H9 (cell line): ENCODE results near the gene NEK7. TPM values are rescaled to one million over a fixed set of nuclear protein-coding genes. Genes with fewer than 3 reads are reported as not detected.

Experiments
- DNase-seq: peaks from one replicate; pipeline ENCODE4 v3.0.0-alpha.2; 2017
- H2AFZ ChIP-seq: one replicate; pipeline ENCODE4 v1.6.1; 2013; ENCODE audit warnings: mild to moderate bottlenecking, low read length, control low read depth, moderate library complexity
- H2AK5ac ChIP-seq: 2 replicates; pipeline ENCODE4 v1.6.1; 2013; ENCODE audit warnings: low read length, control low read depth, mixed read lengths; ENCODE audit not compliant: insufficient read length
- H2BK120ac ChIP-seq: one replicate; pipeline ENCODE4 v1.6.1; 2013; ENCODE audit warnings: low read depth, mild to moderate bottlenecking, low read length, control low read depth, inconsistent platforms; ENCODE audit not compliant: poor library complexity, severe bottlenecking
- H2BK12ac ChIP-seq: 2 replicates; pipeline ENCODE4 v1.6.1; 2013; ENCODE audit warnings: low read length, control low read depth, mixed read lengths, low read depth; ENCODE audit not compliant: insufficient read length
- H2BK15ac ChIP-seq: 2 replicates; pipeline ENCODE4 v1.6.1; 2013; ENCODE audit warnings: low read depth, low read length, control low read depth
- H2BK20ac ChIP-seq: one replicate; pipeline ENCODE4 v1.6.1; 2013; ENCODE audit warnings: low read depth, mild to moderate bottlenecking, low read length, control low read depth, inconsistent platforms; ENCODE audit not compliant: poor library complexity, severe bottlenecking
- H2BK5ac ChIP-seq: 2 replicates; pipeline ENCODE4 v1.6.1; 2013; ENCODE audit warnings: low read length, control low read depth, mixed read lengths; ENCODE audit not compliant: insufficient read length
- H3K14ac ChIP-seq: 2 replicates; pipeline ENCODE4 v1.6.1; 2013; ENCODE audit warnings: low read length, control low read depth; ENCODE audit not compliant: insufficient read depth
- H3K18ac ChIP-seq: 2 replicates; pipeline ENCODE4 v1.6.1; 2013; ENCODE audit warnings: low read depth, mild to moderate bottlenecking, mixed read lengths, low read length, control low read depth; ENCODE audit not compliant: insufficient read length
- H3K23ac ChIP-seq: 2 replicates; pipeline ENCODE4 v1.6.1; 2013; ENCODE audit warnings: low read length, control low read depth, mixed read lengths, low read depth; ENCODE audit not compliant: insufficient read length
- H3K23me2 ChIP-seq: 2 replicates; pipeline ENCODE4 v1.6.1; 2013; ENCODE audit warnings: low read depth, mild to moderate bottlenecking, mixed read lengths, low read length, control low read depth; ENCODE audit not compliant: insufficient read length, poor library complexity, severe bottlenecking
- H3K27ac ChIP-seq: 2 replicates; pipeline ENCODE4 v1.5.1; 2013; ENCODE audit warnings: low read length, control low read depth, mixed read lengths, low read depth; ENCODE audit not compliant: insufficient read length
- H3K27me3 ChIP-seq: 2 replicates; pipeline ENCODE4 v1.6.1; 2013; ENCODE audit warnings: low read length, control low read depth, inconsistent platforms; ENCODE audit not compliant: insufficient read depth
- H3K4ac ChIP-seq: 2 replicates; pipeline ENCODE4 v1.6.1; 2013; ENCODE audit warnings: low read depth, mild to moderate bottlenecking, control low read depth, inconsistent platforms, low read length, moderate library complexity
- H3K4me1 ChIP-seq: 2 replicates; pipeline ENCODE4 v1.6.1; 2013; ENCODE audit warnings: low read length, control low read depth, inconsistent platforms; ENCODE audit not compliant: insufficient read depth
- H3K4me2 ChIP-seq: 2 replicates; pipeline ENCODE4 v1.6.1; 2013; ENCODE audit warnings: low read length, control low read depth, mixed read lengths; ENCODE audit not compliant: insufficient read length, insufficient read depth
- H3K56ac ChIP-seq: 2 replicates; pipeline ENCODE4 v1.6.1; 2013; ENCODE audit warnings: low read depth, mild to moderate bottlenecking, mixed read lengths, low read length, control low read depth; ENCODE audit not compliant: insufficient read length
- H3K79me1 ChIP-seq: 2 replicates; pipeline ENCODE4 v1.6.1; 2013; ENCODE audit warnings: low read depth, mild to moderate bottlenecking, moderate library complexity, low read length, control low read depth, inconsistent platforms; ENCODE audit not compliant: insufficient read depth, poor library complexity, severe bottlenecking
- H3K79me2 ChIP-seq: 2 replicates; pipeline ENCODE4 v1.6.1; 2013; ENCODE audit warnings: low read length, control low read depth, inconsistent platforms; ENCODE audit not compliant: insufficient read depth
- H3K9ac ChIP-seq: 2 replicates; pipeline ENCODE4 v1.6.1; 2013; ENCODE audit warnings: low read length, control low read depth, mixed read lengths; ENCODE audit not compliant: insufficient read length; ENCODE audit errors: extremely low read depth
- H3K9me3 ChIP-seq: one replicate; pipeline ENCODE4 v1.6.1; 2013; ENCODE audit warnings: low read depth, low read length, inconsistent platforms; ENCODE audit not compliant: control insufficient read depth
- H3T11ph ChIP-seq: one replicate; pipeline ENCODE4 v1.6.1; 2013; ENCODE audit warnings: mild to moderate bottlenecking, low read length, control low read depth, inconsistent platforms
- H4K20me1 ChIP-seq: one replicate; pipeline ENCODE4 v1.6.1; 2013; ENCODE audit not compliant: control insufficient read depth, insufficient read length, insufficient read depth
- H4K5ac ChIP-seq: 2 replicates; pipeline ENCODE4 v1.6.1; 2013; ENCODE audit warnings: low read depth, mild to moderate bottlenecking, mixed read lengths, low read length, control low read depth; ENCODE audit not compliant: insufficient read length
- H4K8ac ChIP-seq: replicated peaks from 2 replicates; pipeline ENCODE4 v1.6.1; 2013; ENCODE audit warnings: low read length, control low read depth, mixed read lengths, low read depth; ENCODE audit not compliant: insufficient read length
- H4K91ac ChIP-seq: 2 replicates; pipeline ENCODE4 v1.6.1; 2013; ENCODE audit warnings: low read depth, mild to moderate bottlenecking, moderate library complexity, mixed read lengths, low read length, control low read depth; ENCODE audit not compliant: insufficient read length
- H3K27ac Mint-ChIP-seq, 3 experiments: 2 replicates in 2 of 3; 3 replicates in 1 of 3; pipeline ENCODE4 v1.8.0; 2020 to 2021; ENCODE audit warnings: mixed read lengths in 3 of 3, mild to moderate bottlenecking in 1 of 3, moderate library complexity in 1 of 3
- H3K27me3 Mint-ChIP-seq: 2 replicates; pipeline ENCODE4 v1.8.0; 2021; ENCODE audit warnings: low read depth, mild to moderate bottlenecking, moderate library complexity, mixed read lengths
- H3K36me3 Mint-ChIP-seq, 3 experiments: 2 replicates in 2 of 3; 3 replicates in 1 of 3; pipeline ENCODE4 v1.8.0; 2020 to 2021; ENCODE audit warnings: low read depth in 3 of 3, mixed read lengths in 3 of 3; ENCODE audit not compliant: insufficient read depth in 1 of 3
- H3K4me1 Mint-ChIP-seq, 2 experiments: 2 replicates each; pipeline ENCODE4 v1.8.0; 2020; ENCODE audit warnings: mixed read lengths in 2 of 2
- H3K4me3 Mint-ChIP-seq, 2 experiments: 2 replicates in 1 of 2; 3 replicates in 1 of 2; pipeline ENCODE4 v1.8.0; 2020 to 2021; ENCODE audit warnings: mild to moderate bottlenecking in 2 of 2, mixed read lengths in 2 of 2, moderate library complexity in 1 of 2
- H3K9me3 Mint-ChIP-seq, 2 experiments: 2 replicates in 1 of 2; 3 replicates in 1 of 2; pipeline ENCODE4 v1.8.0; 2020; ENCODE audit warnings: mild to moderate bottlenecking in 2 of 2, mixed read lengths in 2 of 2, moderate library complexity in 1 of 2
- total RNA-seq: library from RNA; stranded (reverse); gene quantifications from 2 replicates; pipeline ENCODE4 v1.2.1, GENCODE V29; 2021
- TF ChIP-seq, protein P1 (sequence below): fragments of 200-600 bp; sonication (generic); conservative IDR thresholded peaks from 3 replicates; pipeline ENCODE4 v1.8.0; 2021; ENCODE audit warnings: antibody characterized with exemption, mild to moderate bottlenecking

NEK7 gene
- total RNA-seq, 1 experiment from 2014 or later = 9.6 TPM

DNA sequence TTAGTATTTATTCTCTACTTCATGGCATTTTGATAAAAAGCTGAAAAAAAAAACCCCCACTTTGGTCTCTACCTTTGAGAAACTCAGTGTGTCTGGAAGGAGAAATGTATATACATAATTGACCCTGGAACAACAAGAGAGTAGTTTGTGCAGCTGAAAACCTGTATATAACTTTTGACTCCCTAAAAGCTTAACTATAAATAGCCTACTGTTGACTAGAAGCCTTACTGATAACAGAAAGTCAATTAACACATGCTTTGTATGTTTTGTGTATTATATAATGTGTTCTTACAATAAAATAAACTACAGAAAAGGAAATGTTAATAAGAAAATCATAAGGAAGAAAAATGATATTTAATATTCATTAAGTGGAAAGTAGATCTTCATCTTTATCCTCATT lies 88.0 kb downstream of the NEK7 start:
- H2BK20ac ChIP-seq = no peak overlapping the region
- no peak overlapping the region for H3K14ac ChIP-seq
- no peak overlapping the region for H2AFZ ChIP-seq
- no peaks in the 10 kb centered on the region for H3K79me2 ChIP-seq
- no peak overlapping the region for H4K8ac ChIP-seq
- no peak overlapping the region for H3K4me2 ChIP-seq
- no peaks in the 10 kb centered on the region for H3K27me3 ChIP-seq
- H4K91ac ChIP-seq = no peak overlapping the region
- no peaks in the 10 kb centered on the region for H3K23me2 ChIP-seq
- TF ChIP-seq, protein P1, sequence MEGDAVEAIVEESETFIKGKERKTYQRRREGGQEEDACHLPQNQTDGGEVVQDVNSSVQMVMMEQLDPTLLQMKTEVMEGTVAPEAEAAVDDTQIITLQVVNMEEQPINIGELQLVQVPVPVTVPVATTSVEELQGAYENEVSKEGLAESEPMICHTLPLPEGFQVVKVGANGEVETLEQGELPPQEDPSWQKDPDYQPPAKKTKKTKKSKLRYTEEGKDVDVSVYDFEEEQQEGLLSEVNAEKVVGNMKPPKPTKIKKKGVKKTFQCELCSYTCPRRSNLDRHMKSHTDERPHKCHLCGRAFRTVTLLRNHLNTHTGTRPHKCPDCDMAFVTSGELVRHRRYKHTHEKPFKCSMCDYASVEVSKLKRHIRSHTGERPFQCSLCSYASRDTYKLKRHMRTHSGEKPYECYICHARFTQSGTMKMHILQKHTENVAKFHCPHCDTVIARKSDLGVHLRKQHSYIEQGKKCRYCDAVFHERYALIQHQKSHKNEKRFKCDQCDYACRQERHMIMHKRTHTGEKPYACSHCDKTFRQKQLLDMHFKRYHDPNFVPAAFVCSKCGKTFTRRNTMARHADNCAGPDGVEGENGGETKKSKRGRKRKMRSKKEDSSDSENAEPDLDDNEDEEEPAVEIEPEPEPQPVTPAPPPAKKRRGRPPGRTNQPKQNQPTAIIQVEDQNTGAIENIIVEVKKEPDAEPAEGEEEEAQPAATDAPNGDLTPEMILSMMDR = no peak
- no peak overlapping the region for H2AK5ac ChIP-seq
- Mint-ChIP-seq H3K36me3 (no peaks in the 10 kb centered on the region), H3K4me1 (peaks cover 8 to 13% of the 10 kb centered on the region in 2 experiments), H3K9me3 (peaks cover 0 to 2% of the 10 kb centered on the region in 2 experiments; a peak in 1 of 5 replicates), H3K27ac (no peak overlapping the region; a peak in 1 of 7 replicates), H3K27me3 (no peaks in the 10 kb centered on the region), H3K4me3 (no peak overlapping the region)
- DNase-seq = no peak
- no peak overlapping the region for H2BK12ac ChIP-seq
- H3K79me1 ChIP-seq = no peaks in the 10 kb centered on the region
- H3K9ac ChIP-seq = no peak overlapping the region
- H3K4me1 ChIP-seq = peaks cover 6% of the 10 kb centered on the region; the same call in 1 of the 2 replicates
- no peak overlapping the region for H3K23ac ChIP-seq
- H3K27ac ChIP-seq = no peak overlapping the region
- no peaks in the 10 kb centered on the region for H3K9me3 ChIP-seq
- H3T11ph ChIP-seq = no peak overlapping the region
- no peak overlapping the region for H3K56ac ChIP-seq
- H2BK120ac ChIP-seq = no peak overlapping the region
- H3K4ac ChIP-seq = no peak overlapping the region
- no peaks in the 10 kb centered on the region for H4K20me1 ChIP-seq
- no peak overlapping the region for H3K18ac ChIP-seq
- H2BK5ac ChIP-seq = no peak overlapping the region
- no peak overlapping the region for H4K5ac ChIP-seq
- H2BK15ac ChIP-seq = no peak overlapping the region
